Measurements from ENCODE around the gene LNP1. TPM values are rescaled to one million over a fixed set of nuclear protein-coding genes. Genes with fewer than 3 reads are reported as not detected.

LNP1 gene
- total and polyA plus RNA-seq, 2 donors (not counting 3 experiments of a cell fraction or from before 2014, with no cell fraction given) = 0.80 TPM

- H3K4me1 ChIP-seq (ENCODE audit: control insufficient read depth, extremely low read depth, insufficient read depth, low read length) = no peaks in the 10 kb centered on the region
- H3K9me3 ChIP-seq (replicated peaks; ENCODE audit: control insufficient read depth, insufficient read depth, low read length) = no peaks in the 10 kb centered on the region
- H3K9ac ChIP-seq (replicated peaks; ENCODE audit: extremely low read depth, insufficient read depth, low read length) = no peak overlapping the region
- dilution Hi-C loops (cut with MboI; ENCODE audit: extremely low pct_ligation_motif_present, low sequenced_read_pairs) (no loop called here), intact Hi-C loops (cut with micrococcal nuclease) (no loop called here)
- H3K79me2 ChIP-seq (ENCODE audit: control insufficient read depth, insufficient read depth, low read length) = no peaks in the 10 kb centered on the region
- DNase-seq (ENCODE audit: low read depth, low spot score) = no peak
- H2AFZ ChIP-seq (ENCODE audit: low read depth, low read length) = peak overlapping the region; percentile 58
- H3K4me2 ChIP-seq (ENCODE audit: insufficient read depth, low read length) = no peak overlapping the region
- H4K20me1 ChIP-seq (replicated peaks; ENCODE audit: control insufficient read depth, extremely low read depth, insufficient read depth, low read length) = no peaks in the 10 kb centered on the region
- no TSS peak for BruUV-seq (replicated peaks)
- H3K27ac ChIP-seq (ENCODE audit: insufficient read depth, low read depth, low read length) = no peak overlapping the region
- H3K4me3 ChIP-seq (replicated peaks in 1 of 3; ENCODE audit: insufficient read depth in 1 of 3, low read depth in 1 of 3, low read length in 3 of 3) = no peak overlapping the region
- CTCF ChIA-PET = interaction anchor here (0.6 to 2.6 kb wide), 5 partner anchors 10 to 166 kb away, joined by 4 to 11 read pairs (median 5); no protein-coding TSS in a partner anchor
- H3K9me1 ChIP-seq (replicated peaks; ENCODE audit: control insufficient read depth, extremely low read depth, insufficient read depth, low read length) = no peaks in the 10 kb centered on the region
- no peaks in the 10 kb centered on the region for H3K36me3 ChIP-seq (ENCODE audit: control insufficient read depth in 2 of 2, extremely low read depth in 1 of 2, insufficient read depth in 2 of 2, low read length in 2 of 2)
- POLR2A ChIA-PET = no interaction called here
- no peak for FAIRE-seq
- no peak for TF ChIP-seq CTCF (IDR thresholded peaks at IDR 0.05; ENCODE audit: extremely low read depth in 1 of 2, insufficient read depth in 1 of 2, low read depth in 1 of 2, low read length in 2 of 2)
- peak; percentile 7 for TF ChIP-seq FOS (IDR thresholded peaks at IDR 0.05; ENCODE audit: borderline replicate concordance, insufficient read depth, low read length)
- no peaks in the 10 kb centered on the region for H3K27me3 ChIP-seq (ENCODE audit: control insufficient read depth in 2 of 2, insufficient read depth in 2 of 2, low read length in 2 of 2)
These were observed 36.6 kb downstream of the LNP1 start for GRCh38 chr3:100437721-100438622.

GRCh38 chr3:100438623-100438974 is 37.3 kb downstream of the LNP1 start:
- H3K4me1 ChIP-seq (ENCODE audit: control insufficient read depth, extremely low read depth, insufficient read depth, low read length) = no peaks in the 10 kb centered on the region
- FAIRE-seq = no peak
- no peaks in the 10 kb centered on the region for H3K36me3 ChIP-seq (ENCODE audit: control insufficient read depth in 2 of 2, extremely low read depth in 1 of 2, insufficient read depth in 2 of 2, low read length in 2 of 2)
- ChIA-PET POLR2A (no interaction called here), CTCF (interaction anchor here (0.7 to 2.1 kb wide), 3 partner anchors 22 to 31 kb away, joined by 3 to 10 read pairs (median 5); no protein-coding TSS in a partner anchor)
- H3K4me3 ChIP-seq (replicated peaks in 1 of 3; ENCODE audit: insufficient read depth in 1 of 3, low read depth in 1 of 3, low read length in 3 of 3) = no peak overlapping the region
- no peaks in the 10 kb centered on the region for H4K20me1 ChIP-seq (replicated peaks; ENCODE audit: control insufficient read depth, extremely low read depth, insufficient read depth, low read length)
- H3K9me1 ChIP-seq (replicated peaks; ENCODE audit: control insufficient read depth, extremely low read depth, insufficient read depth, low read length) = no peaks in the 10 kb centered on the region
- TF ChIP-seq MYC (IDR thresholded peaks at IDR 0.05; ENCODE audit: low read depth, low read length) (no peak), POLR2A (IDR thresholded peaks at IDR 0.05; ENCODE audit: low read depth, low read length) (no peak), POLR2AphosphoS5 (IDR thresholded peaks at IDR 0.05; ENCODE audit: insufficient read depth, low read depth, low read length) (no peak), MAX (IDR thresholded peaks at IDR 0.05; ENCODE audit: insufficient read depth, insufficient read length) (no peak), CTCF (IDR thresholded peaks at IDR 0.05; ENCODE audit: extremely low read depth in 1 of 2, insufficient read depth in 1 of 2, low read depth in 1 of 2, low read length in 2 of 2) (no peak), FOS (IDR thresholded peaks at IDR 0.05; ENCODE audit: borderline replicate concordance, insufficient read depth, low read length) (no peak), GATA2 (IDR thresholded peaks at IDR 0.05; ENCODE audit: insufficient read depth, insufficient read length, low read depth, low read length) (no peak), EZH2 (IDR thresholded peaks at IDR 0.05; ENCODE audit: borderline replicate concordance, low read depth, low read length, severe bottlenecking) (no peak), JUN (IDR thresholded peaks at IDR 0.05; ENCODE audit: borderline replicate concordance, insufficient read depth, insufficient read length, low read depth) (no peak)
- H3K9me3 ChIP-seq (replicated peaks; ENCODE audit: control insufficient read depth, insufficient read depth, low read length) = no peaks in the 10 kb centered on the region
- peak overlapping the region; percentile 58 for H2AFZ ChIP-seq (ENCODE audit: low read depth, low read length)
- no peaks in the 10 kb centered on the region for H3K27me3 ChIP-seq (ENCODE audit: control insufficient read depth in 2 of 2, insufficient read depth in 2 of 2, low read length in 2 of 2)
- no TSS peak for BruUV-seq (replicated peaks)
- H3K27ac ChIP-seq (ENCODE audit: insufficient read depth, low read depth, low read length) = no peak overlapping the region
- dilution Hi-C loops (cut with MboI; ENCODE audit: extremely low pct_ligation_motif_present, low sequenced_read_pairs) = no loop called here
- H3K9ac ChIP-seq (replicated peaks; ENCODE audit: extremely low read depth, insufficient read depth, low read length) = no peak overlapping the region
- H3K79me2 ChIP-seq (ENCODE audit: control insufficient read depth, insufficient read depth, low read length) = no peaks in the 10 kb centered on the region
- intact Hi-C loops (cut with micrococcal nuclease) = no loop called here
- H3K4me2 ChIP-seq (ENCODE audit: insufficient read depth, low read length) = no peak overlapping the region
- no peak for DNase-seq (ENCODE audit: low read depth, low spot score)

All from endothelial cell of umbilical vein (primary cell).